Measurements from ENCODE around the gene TECPR2. TPM values are rescaled to one million over a fixed set of nuclear protein-coding genes. Genes with fewer than 3 reads are reported as not detected.

The TECPR2 gene
- total RNA-seq, 2 donors from 2014 or later = 7.0 to 51.4 TPM

DNA sequence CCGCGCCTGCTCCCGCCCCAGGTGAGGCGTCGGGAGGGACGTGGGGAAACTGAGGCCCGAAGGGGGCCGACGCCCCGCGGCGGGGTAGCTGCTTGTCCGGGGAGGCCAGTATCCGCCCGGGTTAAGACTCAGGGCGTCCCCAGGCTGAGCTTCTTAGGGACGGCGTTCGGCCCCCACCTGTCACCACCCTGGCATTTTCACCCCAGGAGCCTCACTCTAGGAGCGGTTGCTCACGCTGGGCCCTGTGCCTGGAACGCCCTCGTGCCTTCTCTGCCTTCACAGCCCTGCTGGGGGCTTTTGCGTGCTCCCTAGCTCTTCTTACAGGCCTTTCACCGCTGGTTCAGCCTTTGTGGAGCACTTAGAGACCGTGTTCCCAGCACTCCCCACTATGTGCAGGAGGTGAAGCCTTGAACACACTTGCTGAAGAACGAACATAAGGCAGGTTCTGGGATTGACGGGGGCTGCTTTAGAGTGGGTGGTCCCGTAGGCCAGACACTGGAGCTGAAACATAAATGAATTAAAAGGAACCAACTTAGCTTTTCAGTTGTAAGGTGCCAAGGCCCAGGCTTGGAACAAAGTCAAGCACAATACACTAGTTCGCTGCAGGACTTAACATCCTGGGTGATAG is 42.6 kb upstream of the TECPR2 start:
- peak overlapping the region; percentile 83 to 94 (median 89) for H3K27ac ChIP-seq
- no peaks in the 10 kb centered on the region for H3K9me3 ChIP-seq
- whole genome bisulfite sequencing, 2 donors = 3 to 18% methylated on average over 6 to 26 of the region's 30 CpGs
- DNase-seq = peak; percentile 59 to 69 (median 62)
- H3K4me3 ChIP-seq = peak overlapping the region in 1 of 2 donors; percentile 36
- H3K36me3 ChIP-seq (replicated peaks in 1 of 2; ENCODE audit: insufficient read depth in 1 of 2, low read depth in 2 of 2) = no peaks in the 10 kb centered on the region
- peaks cover 50% of the 10 kb centered on the region for H3K4me1 ChIP-seq
- peak; percentile 29 for ATAC-seq
- intact Hi-C loops (cut with DNase I) = no loop called here
- TF ChIP-seq CTCF (IDR thresholded peaks at IDR 0.05) (no peak), POLR2A (IDR thresholded peaks at IDR 0.05) (peak in 1 of 3 donors; percentile 52)
- H3K27me3 ChIP-seq = no peaks in the 10 kb centered on the region

DNA sequence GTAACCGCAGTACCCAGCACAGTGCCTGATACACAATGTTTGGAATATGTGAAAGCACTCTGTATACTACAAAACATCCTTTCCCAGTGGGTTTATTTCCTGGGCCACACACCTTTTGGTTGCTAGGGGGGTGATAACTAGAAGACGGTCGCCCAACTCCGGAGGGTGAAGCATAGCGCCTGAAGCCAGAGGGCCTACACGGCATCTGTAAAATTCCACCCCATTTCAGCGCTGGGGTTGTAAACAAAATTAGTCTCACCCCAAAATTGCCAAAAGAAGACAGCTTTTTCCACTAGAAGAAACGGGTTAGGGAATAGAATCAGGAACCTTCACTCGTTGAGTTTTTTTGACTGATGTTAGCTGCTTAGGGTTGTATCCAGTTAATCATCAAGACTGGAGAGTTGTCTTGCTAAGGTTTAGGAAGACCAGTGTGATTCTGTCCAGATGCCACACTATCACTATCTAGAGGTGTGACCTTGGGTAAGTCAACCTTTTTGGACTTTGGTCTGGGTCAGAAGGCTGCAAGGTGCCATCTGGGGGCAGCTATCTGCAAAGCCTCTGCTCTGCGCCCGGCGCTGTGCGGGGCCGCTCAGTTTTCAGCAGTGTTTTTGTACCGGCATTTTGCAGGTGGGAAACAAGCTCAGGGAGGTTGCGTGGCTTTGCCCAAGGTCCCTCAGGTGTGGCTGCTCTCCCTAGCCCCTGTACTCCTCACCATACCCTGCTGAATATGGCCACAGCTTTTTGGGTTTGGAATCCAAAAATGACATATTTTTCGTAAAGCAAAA is 41.9 kb upstream of the TECPR2 start:
- no peaks in the 10 kb centered on the region for H3K9me3 ChIP-seq
- H3K4me1 ChIP-seq = peaks cover 50% of the 10 kb centered on the region
- peak overlapping the region; percentile 83 to 94 (median 89) for H3K27ac ChIP-seq
- ATAC-seq (no peak), DNase-seq (no peak)
- WGBS, 2 donors = 53 to 60% methylated on average over 16 to 17 of the region's 17 CpGs
- H3K4me3 ChIP-seq = no peak overlapping the region
- no peak for TF ChIP-seq CTCF (IDR thresholded peaks at IDR 0.05)
- no peak for TF ChIP-seq POLR2A (IDR thresholded peaks at IDR 0.05)
- intact Hi-C loops (cut with DNase I) = no loop called here
- H3K36me3 ChIP-seq (replicated peaks in 1 of 2; ENCODE audit: insufficient read depth in 1 of 2, low read depth in 2 of 2) = no peaks in the 10 kb centered on the region
- no peaks in the 10 kb centered on the region for H3K27me3 ChIP-seq

DNA sequence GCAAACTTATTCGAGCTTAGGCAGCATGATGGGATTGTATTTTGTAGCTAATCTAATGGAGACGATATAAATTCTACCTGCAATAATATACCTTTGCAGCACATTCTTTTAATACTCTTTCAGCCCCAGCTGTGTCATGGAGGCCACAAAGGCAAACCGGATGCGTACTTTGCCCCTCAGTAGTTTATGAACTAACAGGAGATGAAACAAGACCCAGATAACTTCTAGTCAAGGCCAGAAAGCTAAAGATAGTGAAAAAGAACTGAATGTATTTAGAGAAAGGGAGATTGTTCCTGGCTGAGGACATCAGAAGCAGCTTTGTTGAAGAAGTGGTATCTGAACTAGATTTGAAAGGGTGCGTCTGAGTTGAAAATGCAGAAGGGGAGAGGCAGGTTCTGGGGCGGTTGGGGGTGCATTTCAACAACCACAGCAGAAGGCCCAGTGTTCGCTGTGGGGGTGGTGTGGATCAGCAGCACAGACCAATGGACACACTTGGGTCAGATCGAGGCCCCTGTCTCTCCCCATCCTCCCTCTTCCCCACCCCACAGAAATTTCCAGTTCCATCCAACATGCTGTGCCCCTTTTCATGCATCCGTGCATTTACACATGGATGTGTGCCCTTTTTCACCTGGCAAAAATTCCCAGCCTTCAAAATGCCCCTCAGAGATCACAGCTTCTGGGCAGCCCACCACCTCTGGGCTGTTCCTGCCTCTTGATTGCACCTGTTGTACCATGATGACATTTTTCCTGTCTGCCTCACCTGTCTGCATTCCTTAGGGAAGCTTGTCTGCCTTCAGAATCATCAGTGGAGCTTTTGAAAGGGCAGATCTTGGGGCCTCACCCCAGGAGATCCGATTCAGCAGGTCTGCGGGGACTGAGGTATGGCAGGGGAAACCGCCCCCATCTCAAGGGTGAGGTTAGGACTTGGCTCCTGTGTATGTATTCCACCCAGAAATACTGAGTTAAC is 41.0 kb upstream of the TECPR2 start:
- intact Hi-C loops (cut with DNase I) = no loop called here
- H3K9me3 ChIP-seq = no peaks in the 10 kb centered on the region

DNA sequence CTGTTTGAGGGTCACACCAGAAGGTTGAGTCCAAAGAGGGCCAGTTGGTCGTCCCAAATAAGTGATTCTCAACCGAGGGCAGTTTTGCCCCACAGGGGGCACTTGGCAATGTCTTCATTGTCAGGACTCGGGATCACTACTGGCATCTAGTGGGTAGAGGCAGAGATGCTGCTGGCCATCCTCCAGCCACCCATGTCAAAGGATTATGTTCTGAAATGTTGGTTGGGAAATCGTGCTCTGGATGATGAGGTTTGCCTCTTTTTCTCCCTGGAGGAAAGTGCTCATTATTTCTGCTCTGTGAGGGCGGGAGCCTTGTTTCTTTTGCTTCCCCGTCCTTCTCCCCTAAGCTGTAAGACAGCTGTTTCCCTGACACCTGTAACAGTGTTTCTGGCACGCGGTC is 39.6 kb upstream of the TECPR2 start:
- peak; percentile 70 to 84 (median 77) for DNase-seq
- Histone ChIP-seq H3K36me3 (replicated peaks in 1 of 2; ENCODE audit: insufficient read depth in 1 of 2, low read depth in 2 of 2) (peaks cover 0 to 2% of the 10 kb centered on the region in 2 donors), H3K27ac (peak overlapping the region in 2 of 4 donors; percentile 27 to 37), H3K27me3 (no peaks in the 10 kb centered on the region), H3K9me3 (no peaks in the 10 kb centered on the region), H3K4me3 (no peak overlapping the region), H3K4me1 (peaks cover 30% of the 10 kb centered on the region)
- ATAC-seq = no peak
- TF ChIP-seq CTCF (IDR thresholded peaks at IDR 0.05) (peak in 6 of 7 experiments; percentile 29 to 61 (median 54)), POLR2A (IDR thresholded peaks at IDR 0.05) (no peak)
- WGBS, 2 donors = 22 to 30% methylated on average over 8 of the region's 8 CpGs
- intact Hi-C loops (cut with DNase I) = no loop called here

More for the DNA sequence above, 41.0 kb upstream of the TECPR2 start:
- WGBS, 2 donors = 70 to 80% methylated on average over 12 of the region's 12 CpGs
- Histone ChIP-seq H3K27me3 (no peaks in the 10 kb centered on the region), H3K4me1 (peaks cover 41% of the 10 kb centered on the region), H3K4me3 (no peak overlapping the region), H3K36me3 (replicated peaks in 1 of 2; ENCODE audit: insufficient read depth in 1 of 2, low read depth in 2 of 2) (peaks cover 0 to 2% of the 10 kb centered on the region in 2 donors), H3K27ac (peak overlapping the region in 1 of 4 donors; percentile 86)
- DNase-seq (no peak), ATAC-seq (no peak)
- TF ChIP-seq POLR2A (IDR thresholded peaks at IDR 0.05) (no peak), CTCF (IDR thresholded peaks at IDR 0.05) (no peak)

Measured in body of pancreas (tissue), 4 donors.